GM18499 (cell line): Measurements from ENCODE around the gene CHST1.

Source experiments
- ATAC-seq: cut with Tn5 transposase; IDR thresholded peaks from one replicate; pipeline ENCODE4 v1.9.1; 2021; ENCODE audit warnings: moderate number of reproducible peaks; ENCODE audit not compliant: insufficient read depth, unreplicated experiment

CHST1 gene, protein sequence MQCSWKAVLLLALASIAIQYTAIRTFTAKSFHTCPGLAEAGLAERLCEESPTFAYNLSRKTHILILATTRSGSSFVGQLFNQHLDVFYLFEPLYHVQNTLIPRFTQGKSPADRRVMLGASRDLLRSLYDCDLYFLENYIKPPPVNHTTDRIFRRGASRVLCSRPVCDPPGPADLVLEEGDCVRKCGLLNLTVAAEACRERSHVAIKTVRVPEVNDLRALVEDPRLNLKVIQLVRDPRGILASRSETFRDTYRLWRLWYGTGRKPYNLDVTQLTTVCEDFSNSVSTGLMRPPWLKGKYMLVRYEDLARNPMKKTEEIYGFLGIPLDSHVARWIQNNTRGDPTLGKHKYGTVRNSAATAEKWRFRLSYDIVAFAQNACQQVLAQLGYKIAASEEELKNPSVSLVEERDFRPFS

DNA sequence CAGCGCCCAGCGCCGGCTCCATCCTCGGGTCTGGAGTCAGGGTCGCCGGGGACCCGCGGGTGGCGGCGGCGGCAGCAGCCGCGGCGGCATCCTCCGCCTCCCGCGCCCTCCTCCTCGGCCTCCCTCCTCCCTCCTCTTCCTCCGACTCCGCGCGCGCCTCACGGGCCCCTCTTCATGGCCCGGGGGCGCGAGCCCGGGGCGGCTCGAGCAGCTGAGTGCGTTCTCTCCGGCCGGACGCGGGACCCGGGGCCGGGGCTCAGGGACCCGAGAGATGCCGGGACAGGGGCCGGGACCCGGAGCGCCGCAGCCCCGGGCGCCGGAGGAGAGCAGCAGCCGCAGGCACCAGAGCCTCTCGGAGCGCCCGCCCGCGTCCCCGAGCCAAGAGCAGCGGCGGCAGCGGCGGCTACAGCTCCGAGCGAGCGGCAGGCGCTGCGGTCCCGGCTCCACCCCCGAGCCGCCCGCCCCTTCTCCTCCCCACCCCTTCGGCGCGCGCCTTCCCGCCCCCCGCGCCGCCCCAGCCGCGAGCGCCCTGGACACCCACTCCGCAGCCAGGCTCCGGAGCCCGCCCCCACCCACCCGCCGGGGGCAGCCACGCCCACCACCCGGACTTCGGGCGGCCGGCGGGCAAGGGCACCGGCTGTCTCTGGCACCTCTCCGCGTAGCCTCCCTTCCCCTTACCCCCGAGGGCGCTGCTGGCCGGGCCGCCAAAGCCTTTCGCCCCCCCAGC, at the start of gene CHST1:
Gene CHST1, minus strand, starts transcription at position 417 of the 727 bp plus-strand sequence. CDS start 14,699 bp downstream, outside the sequence.
- no peak for ATAC-seq

DNA sequence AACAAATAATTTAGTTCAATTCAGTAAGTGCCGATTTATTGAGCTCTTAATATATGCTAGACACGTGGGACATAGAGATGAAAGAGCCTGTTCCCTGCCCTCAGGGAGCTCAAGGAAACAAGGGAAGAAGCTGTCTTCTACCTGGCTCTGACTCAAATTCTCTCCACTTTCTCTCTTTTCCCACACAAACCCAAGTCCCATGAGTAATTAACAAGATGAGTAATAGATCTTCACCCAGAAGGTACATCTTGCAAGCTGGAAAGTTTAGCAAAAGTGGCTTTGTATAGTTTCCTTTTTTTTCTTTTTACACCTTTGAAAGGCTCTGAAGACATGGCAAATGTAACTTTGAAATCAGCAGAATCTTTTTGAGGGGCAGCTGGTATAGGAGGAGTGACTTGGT, 48.2 kb upstream of the CHST1 start:
- no peak for ATAC-seq

DNA sequence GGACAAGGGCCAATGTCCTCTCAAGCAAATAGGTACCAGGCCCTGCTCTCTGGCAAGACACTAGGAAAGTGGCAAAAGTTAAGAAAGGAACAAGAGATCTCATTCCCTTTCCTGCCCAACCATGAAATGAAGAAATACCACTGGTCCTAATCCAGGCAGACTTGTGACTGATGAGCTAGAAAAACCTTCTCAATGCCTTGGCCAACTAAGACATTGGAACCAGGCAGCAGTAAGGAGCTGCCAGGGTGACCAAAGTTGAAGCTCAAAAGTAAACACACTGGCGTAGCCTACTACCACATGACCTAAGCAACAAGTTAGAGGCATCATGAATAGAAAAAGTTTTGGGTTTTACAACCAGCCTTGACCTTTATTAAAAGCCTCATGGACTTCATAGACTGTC, 45.1 kb upstream of the CHST1 start:
- ATAC-seq = no peak

DNA sequence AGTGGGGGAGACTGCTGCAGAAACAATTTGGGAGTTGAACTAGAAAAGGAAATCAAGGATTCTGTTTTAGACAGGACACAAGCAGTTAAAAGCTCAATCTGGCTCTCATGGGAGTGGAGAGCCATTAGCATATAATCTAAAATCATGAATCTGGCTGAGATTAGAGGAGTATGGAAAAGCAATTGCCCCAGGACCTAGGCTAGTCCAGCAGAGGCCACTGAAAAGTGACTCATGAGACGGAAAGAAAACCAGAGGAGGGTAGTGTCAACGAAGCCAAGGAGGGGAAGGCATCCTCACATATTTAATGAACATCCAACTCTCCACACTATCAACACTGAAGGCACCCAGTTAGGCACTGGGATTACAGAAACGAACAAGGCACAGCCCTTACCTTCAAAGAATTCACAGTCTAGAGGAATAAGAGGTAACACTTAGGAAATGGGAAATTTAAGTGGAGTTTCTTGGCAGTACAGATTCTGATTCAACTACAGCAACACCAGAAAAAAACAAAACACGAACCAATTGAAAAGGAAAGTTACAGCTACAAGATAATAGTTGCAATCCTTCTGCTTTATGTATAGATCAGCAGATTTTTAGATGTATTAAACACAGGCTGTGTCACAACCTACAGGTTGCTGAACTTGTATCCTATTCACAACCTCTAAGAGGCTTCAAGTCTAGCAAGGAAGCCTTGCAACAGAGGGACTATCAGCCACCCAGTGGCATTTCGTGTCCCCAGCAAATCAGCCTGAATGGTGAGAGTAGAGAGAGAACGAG, 43.7 kb upstream of the CHST1 start:
- ATAC-seq = no peak

DNA sequence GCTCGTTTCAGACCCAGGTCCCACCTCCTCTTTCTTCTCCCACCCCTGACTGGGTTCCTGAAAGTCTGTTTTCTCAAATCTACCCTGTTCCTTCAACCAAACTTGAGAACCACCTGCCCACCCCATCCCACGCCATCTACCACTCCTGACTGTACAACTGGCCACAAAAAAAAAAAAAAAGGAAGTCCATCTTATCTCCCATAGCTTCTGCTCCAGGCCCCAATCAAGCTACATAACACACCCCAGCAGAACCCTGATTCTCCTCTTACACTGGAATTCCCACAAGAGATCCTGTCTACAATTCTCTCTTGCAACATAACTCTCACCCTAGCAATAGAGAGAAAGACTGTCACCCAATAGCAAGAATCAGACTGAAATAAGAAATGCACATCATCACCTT, 39.2 kb upstream of the CHST1 start:
- no peak for ATAC-seq

DNA sequence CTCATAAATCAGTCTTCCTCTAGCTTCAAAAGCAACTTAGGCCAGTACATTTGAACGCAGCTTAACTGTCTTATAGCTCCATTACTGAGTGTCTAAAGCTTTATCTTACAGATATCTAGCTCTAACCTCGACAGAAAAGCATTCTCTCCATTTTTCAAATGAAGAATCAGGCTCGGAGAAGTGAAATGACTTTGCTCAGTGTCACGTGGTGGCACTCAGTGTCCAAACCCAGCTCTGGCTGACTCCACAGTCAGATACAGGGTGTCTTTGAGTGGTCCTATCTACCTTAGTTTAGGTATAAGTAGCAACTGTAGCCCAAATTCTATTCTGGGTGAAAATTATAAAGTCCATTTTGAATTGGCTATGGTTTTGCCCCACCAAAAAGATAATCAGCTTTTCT, 38.7 kb upstream of the CHST1 start:
- no peak for ATAC-seq

DNA sequence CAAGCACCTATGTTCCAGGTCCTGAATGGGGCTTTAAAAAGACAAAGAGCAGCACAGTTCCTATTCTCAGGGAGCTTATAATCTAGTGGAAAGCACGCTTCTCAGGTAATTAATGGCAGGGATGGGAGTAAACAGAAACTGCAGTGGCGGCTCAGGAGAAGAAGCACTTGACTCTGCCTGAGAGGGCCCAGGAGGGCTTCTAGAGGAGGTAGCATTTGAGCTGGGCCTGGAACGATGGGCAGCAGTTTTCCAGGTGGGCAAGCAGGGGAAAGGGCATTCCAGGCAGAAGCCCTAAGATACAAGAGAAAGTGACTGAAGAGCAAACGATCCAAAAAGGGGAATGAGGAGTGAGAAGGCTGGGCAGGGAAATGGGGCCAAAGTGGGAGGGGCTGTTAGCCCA, 37.1 kb upstream of the CHST1 start:
- no peak for ATAC-seq

DNA sequence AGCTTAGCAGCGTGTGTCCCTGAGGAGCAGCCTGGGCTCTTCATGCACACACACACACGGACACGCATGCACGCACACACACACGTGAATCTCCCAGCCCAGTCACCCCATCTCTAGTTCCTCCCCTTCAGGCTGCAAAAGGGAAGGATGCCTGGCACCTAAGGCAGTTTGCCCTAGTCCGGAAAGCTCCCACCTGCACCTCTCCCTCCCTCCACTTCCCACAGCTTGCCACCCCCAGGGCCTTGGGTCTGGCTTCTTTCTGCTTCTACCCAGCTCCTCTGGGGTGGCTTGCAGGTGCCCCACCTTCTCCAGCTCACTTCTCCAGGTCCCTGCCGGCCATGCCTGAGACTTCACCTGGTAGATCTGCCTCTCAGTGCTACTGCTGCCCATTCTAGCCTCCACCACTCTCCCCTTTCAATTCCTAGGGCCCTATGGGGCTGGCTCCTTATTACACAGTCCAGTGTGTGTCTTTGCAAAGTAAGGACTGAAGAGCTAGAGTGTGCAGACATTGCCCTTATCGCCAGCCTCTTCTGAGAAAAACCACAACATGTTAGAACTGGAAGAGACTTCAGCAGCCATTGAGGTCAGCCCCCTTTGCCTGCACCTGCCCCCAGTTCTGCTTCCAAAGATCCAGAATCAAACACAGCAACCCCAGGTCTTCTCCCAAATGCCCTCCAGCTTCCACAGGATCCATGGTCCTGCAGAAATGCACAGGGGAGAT, 33.5 kb upstream of the CHST1 start:
- no peak for ATAC-seq

DNA sequence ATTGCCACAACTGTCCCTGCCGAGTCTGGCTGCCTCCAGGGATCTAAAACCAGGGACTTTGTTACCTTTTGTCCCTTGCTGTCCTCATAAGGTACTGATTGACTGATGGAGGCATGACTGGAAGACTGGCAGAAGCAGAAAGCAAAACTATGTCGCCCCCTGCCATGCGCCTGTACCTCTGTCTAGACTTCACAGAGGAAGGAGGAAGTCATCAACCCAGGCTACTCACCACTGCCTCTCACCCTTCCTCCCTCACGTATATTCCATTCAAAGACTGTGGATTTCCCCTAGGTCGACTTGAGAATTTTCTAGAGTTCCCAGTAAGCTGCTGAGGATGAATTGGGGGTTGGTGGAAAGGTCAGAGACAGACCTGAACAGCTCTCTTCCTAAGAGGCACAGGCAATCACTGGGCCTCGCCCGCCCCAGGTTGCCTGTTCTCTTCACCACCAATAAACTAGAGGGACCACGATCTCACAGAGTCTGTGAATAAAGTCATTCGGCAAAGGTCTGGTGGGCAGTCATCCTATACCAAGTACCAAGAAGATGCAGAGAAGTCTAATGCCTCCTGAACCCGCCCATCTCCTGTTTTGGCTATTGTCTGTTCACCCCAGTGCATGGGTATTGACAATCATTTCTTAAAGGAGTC, 27.5 kb upstream of the CHST1 start:
- ATAC-seq = no peak

DNA sequence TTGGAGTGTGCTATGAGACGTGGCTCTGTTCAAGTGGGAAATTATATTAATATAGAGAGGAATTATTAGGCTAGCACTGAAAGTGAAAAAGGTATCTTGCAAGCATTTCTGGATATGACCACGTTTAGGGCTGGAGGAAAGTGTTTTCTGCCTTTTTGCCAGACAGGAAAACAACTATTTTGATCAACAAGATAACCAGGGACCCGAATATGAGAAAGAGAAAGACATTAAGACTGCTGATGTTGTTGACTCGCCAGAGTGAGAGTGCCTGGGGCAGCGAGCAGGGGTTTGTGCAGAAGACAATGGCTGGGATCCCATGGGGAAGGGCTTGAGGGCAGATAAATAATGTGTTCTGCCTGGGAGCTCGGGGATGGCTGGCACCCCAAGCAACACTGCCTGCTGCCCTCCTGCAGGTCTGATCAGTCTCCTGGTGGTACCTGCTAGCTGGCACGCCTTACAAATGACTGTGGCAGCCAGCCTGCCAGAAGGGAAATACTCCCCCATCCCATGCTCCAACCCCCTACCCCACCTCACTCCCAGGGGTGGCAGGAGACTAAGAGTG, 23.1 kb upstream of the CHST1 start:
- no peak for ATAC-seq

DNA sequence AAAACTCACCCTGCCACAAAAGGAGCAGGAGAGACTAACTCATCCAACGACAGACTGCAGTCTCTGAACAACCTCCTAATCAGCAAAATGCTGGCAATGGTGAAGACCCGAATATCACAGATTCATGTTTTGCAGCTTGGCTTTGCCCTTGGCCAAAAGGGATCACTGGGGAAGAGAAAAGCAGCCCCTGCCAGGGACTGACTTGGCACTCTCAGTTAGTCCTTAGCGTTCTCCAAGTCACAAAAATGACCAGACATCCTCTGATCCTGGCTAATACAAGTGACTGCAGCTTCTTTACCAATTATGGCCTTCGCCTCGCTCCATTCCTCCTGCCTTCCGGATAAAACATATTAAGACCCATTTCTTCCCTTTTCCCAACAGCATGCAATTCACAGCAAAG, 22.4 kb upstream of the CHST1 start:
- ATAC-seq = no peak

DNA sequence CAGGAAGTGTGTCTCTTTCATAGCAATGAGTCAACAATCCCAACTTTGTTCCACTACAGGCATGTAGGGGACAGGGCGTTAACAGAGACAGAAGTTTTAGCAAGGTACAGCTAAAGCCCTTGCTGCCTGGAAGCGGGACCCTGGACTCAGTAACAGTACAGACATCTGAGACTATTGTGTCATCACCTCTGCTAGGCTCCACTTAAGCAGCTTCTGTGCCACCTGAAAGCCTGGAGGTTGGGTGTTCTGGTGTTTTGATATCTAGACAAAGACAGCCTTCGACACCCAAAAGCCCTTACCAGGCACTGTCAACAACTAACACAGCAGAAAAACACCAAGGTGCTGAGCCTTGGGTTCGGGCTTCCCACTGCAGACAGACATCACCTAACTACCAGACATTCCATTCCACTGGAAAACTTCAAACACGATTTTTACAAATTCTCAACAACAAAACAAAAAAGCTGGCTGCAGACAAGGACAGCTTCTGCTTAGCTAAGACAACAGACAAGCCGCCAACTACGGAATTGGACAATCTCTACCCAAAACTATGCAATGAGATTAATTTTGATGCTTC, 20.6 kb upstream of the CHST1 start:
- ATAC-seq = no peak

DNA sequence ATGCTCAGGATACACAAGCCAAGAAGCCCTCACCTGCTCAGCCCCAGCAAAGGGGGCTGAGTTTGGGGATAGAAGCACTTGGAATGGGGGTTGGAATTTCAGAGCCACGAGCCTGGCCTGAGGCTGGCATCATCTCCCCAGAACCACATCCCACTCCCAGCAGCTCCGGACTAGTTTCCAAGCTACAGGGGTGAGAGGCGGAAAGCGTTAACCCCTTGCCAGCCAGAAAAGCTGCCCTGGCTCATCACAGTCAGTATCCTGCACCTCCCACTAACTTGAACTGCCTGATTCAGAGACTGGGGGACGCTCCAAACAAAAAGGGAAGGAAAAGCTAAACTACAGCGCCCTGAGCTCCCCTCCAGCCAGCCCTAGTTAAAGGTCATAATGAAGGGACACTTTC, 19.0 kb upstream of the CHST1 start:
- no peak for ATAC-seq

DNA sequence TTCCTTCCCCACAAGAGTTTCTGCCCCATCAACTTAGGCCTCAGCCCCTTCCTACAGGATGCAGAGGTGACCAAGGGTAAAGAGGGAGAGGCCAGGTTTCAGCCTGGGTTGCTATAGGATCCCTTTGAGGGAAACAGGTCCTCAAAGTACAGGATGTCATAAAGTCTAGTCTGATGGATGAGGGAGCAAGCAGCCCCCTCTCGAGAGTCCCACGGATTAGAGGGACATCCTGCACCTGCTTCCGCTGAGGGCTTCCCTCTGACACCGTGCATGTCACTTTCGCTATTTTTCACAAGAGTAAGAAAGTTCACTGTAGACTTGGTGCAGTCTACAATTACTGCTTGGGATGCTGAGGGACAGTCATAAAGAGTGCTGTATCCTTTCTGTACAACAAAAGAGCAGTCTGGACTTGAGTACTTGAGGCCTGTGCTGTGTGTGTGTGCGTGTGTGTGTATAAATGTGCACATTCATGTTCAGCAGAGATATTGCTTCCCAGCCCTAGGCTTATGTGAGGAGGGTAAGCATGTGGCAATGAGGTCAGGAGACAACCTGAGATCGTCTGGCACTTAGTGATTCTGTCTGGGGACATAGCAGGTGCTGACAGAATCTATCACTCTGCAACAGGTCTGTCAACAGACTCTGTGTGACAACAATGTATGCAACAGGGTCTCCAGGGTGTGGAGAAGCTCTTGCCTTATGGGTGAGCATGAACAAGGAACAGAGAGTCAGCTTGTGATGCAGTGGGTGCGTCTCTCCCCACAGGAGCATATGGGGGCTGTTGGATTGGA, 18.0 kb upstream of the CHST1 start:
- ATAC-seq = no peak

DNA sequence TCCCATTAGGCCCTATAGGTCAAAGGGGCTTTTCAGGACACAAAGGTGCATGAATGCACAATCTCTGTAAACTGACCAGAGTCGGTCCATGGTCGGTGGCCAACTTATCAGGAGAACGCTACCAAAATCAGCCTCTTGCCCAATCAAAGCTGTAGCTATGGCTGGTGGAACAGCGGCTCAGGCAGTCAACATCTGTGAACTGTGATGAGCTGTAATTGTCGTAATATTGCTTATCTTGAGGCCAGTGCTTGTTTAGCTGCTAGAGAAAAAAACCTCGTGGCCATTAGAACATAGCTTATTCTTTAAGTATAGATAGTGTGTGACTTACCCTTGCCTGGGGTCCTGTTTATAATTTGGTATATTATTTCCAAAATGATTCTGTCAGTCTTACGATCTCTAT, 14.4 kb upstream of the CHST1 start:
- no peak for ATAC-seq

DNA sequence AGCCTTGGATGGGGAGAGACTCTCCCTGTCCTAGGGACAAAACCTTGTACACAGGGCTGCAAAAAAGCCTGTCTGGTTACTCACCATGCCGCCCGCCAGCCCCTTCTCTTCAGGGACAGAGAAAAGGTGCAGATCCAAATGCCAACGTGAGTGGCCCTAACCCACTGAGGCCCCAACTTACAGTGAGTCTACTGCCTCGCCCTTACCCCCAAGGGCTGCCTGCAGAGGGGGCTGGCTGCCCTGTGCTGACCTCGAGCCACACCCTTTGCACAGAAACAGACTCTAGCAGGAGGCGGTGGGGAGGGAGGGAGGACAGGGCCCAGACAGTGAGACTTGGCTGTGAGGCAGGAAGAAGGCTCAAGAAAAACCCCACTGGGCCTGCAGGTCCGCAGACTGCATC, 13.6 kb upstream of the CHST1 start:
- ATAC-seq = no peak

DNA sequence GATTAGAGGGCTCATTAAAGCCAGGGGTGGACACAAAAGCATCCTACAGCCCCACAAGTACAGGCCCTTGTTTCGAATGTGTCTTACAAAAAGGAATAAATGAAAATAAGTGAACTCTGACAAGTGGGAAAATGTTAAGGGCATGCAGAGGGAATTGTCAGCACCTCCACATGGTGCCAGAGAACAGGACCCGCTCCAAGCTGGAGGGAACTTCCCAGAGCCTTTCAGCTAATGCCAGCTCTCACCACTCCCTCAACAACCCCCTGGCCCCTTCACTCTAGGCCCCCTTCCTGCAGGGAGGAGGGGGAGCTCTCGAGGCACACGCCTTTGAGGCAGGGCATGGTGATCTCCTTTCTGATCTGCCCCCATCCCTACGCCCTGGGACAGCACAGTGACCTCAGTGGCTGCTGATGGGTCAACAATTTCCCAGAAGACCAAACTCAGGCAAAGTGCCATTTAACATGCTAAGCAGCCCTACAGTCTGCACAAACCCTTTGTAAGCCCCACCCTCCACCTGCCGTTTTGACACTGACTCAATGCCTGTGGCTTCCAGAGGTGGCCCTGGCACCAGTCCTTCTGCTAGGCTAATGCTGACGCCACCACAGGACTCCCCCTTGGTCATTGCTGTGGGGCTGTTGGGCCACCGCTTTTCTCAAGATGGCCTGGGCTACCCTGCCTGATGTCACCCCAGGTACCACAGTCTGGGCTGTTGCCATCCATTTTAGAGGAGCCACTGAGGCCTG, 12.5 kb upstream of the CHST1 start:
- no peak for ATAC-seq
